Forelimb muscle (tissue), 1 donor: Measurements from ENCODE around the gene ABCD1. TPM values are rescaled to one million over a fixed set of nuclear protein-coding genes. Genes with fewer than 3 reads are reported as not detected.

ENCODE experiments used
- DNase-seq: peaks from one replicate; pipeline ENCODE4 v3.0.0-alpha.2; 2013; ENCODE audit warnings: low read depth
- polyA plus RNA-seq: library from polyadenylated mRNA; unstranded; fragments of 120-200 nt; gene quantifications from one replicate; pipeline ENCODE4 v1.2.1, GENCODE V29; 2013; ENCODE audit not compliant: insufficient read length

Gene ABCD1
- polyA plus RNA-seq, 1 donor: 10.3 TPM

DNA sequence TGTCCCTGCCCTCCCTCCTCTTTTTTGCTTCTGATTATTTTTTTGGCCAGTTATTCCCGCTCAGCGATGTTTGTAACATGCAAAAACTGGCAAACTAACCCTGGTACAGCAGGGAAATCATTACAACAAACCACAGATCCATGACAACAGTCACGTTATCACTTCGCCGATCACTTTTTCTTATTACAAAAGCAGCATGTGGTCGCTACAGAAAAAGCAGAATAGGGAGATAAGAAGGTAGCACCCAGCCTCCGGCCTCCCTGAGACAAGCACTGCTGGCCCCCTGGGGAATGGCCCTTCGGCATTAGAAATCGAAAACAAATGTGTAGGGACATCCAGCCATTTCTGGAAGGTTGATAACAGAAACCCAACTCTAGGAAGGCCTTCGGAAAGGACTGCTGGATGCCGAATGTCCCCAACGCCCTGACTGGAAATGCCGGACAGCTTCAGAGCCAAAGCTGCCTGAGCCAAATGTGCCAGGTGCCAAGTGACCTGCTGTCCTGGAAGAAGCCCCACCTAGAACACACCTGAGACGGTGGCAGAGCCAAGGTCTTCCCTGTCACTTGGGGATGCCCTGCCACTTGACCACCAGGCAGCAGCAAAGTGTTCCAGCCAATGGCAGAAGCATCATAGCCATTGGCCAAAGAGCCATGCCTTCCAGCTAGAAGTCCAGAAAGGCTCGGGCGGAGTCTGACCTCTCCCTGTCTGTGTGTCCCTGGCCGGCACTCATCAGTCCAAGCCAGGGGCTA, 66.6 kb downstream of the ABCD1 start:
- DNase-seq: no peak

DNA sequence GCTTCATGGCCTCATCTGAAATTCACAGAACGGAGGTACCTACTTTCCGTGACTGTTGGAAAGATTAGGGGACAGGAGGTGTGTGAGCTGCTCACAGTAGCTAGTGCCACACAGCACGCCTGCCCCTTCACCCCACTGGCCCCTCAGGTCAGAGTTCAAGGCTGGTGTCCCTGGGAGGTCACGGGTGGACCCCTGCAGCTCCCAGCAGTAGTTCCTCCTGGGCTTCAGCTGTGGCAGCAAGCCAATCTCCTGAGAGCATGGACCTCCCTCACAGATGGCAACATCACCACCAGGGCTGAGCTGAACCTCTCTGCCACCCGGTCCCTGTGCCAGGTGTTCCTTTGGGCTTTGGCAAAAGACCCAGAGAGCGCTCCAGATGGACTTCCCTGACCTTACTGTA, 67.7 kb downstream of the ABCD1 start:
- DNase-seq: no peak

DNA sequence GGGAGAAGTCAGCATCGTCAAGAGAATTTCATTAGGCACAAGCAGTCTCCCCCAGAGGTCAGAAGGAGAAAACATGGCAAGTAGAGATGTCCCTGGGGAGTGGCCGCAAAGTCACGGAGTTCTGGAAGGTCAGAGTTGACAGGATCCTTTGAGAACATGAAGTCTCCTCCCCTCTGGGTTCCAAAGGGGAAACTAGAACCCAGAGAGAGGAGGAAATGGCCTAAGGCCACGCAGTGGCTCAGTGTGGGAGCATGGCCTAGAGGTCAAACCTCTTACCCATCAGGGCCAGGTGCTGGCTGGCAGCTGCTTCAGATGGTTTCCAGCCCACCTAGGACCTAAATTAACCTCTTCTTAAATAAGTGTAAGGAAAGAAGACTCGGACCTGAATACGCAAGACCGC, 68.6 kb downstream of the ABCD1 start:
- no peak for DNase-seq

Other genes with a start within 250 kb of the ABCD1 start
- 95.3 TPM for gene BGN, start 229.9 kb upstream of the ABCD1 start, polyA plus RNA-seq
- gene ATP2B3, start 207.2 kb upstream of the ABCD1 start, polyA plus RNA-seq: 0.80 TPM
- 15.6 TPM for gene CCNQ, start 125.7 kb upstream of the ABCD1 start, polyA plus RNA-seq
- gene DUSP9, start 77.7 kb upstream of the ABCD1 start, polyA plus RNA-seq: 0.15 TPM
- 6.2 TPM for gene PNCK, start 51.0 kb upstream of the ABCD1 start, polyA plus RNA-seq
- gene SLC6A8, start 36.9 kb upstream of the ABCD1 start, polyA plus RNA-seq: 40.6 TPM
- 74.1 TPM for gene BCAP31, start 469 bp upstream of the ABCD1 start, polyA plus RNA-seq
- 2.3 TPM for gene PLXNB3, start 39.4 kb downstream of the ABCD1 start, polyA plus RNA-seq
- 299 TPM for gene SRPK3, start 56.2 kb downstream of the ABCD1 start, polyA plus RNA-seq
- gene IDH3G, start 69.5 kb downstream of the ABCD1 start, polyA plus RNA-seq: 49.6 TPM
- gene SSR4, start 69.8 kb downstream of the ABCD1 start, polyA plus RNA-seq: 115 TPM
- gene PDZD4, start 105.7 kb downstream of the ABCD1 start, polyA plus RNA-seq: 2.4 TPM
- gene L1CAM, start 161.3 kb downstream of the ABCD1 start, polyA plus RNA-seq: 1.9 TPM
- gene AVPR2, start 179.8 kb downstream of the ABCD1 start, polyA plus RNA-seq: 1.1 TPM
- gene ARHGAP4, start 201.4 kb downstream of the ABCD1 start, polyA plus RNA-seq: 21.5 TPM
- gene NAA10, start 210.2 kb downstream of the ABCD1 start, polyA plus RNA-seq: 75.3 TPM
- gene RENBP, start 219.8 kb downstream of the ABCD1 start, polyA plus RNA-seq: 3.7 TPM
- gene HCFC1, start 247.0 kb downstream of the ABCD1 start, polyA plus RNA-seq: 30.7 TPM
- 2.8 TPM for gene TMEM187, start 247.9 kb downstream of the ABCD1 start, polyA plus RNA-seq